Smooth muscle cell (in vitro differentiated cells): ENCODE data around the gene TCF23. TPM values are rescaled to one million over a fixed set of nuclear protein-coding genes. Genes with fewer than 3 reads are reported as not detected.

Experiments used
- DNase-seq: peaks from one replicate; lab custom pipeline; 2025; ENCODE audit not compliant: unreplicated experiment; lab: John Stamatoyannopoulos, UW
- H2AFZ ChIP-seq: fragments of 200-600 bp; sonication (generic); 2 replicates; pipeline ENCODE4 v1.6.0; 2016; ENCODE audit warnings: antibody characterized with exemption, low read depth, mild to moderate bottlenecking
- H3F3A ChIP-seq: fragments of 200-600 bp; sonication (generic); 2 replicates; pipeline ENCODE4 v1.6.0; 2017; ENCODE audit warnings: antibody characterized with exemption, low read depth
- H3K27ac ChIP-seq: fragments of 200-600 bp; sonication (generic); 2 replicates; pipeline ENCODE4 v1.5.1; 2016; ENCODE audit warnings: low read depth, mild to moderate bottlenecking
- H3K27me3 ChIP-seq: fragments of 200-600 bp; sonication (generic); 2 replicates; pipeline ENCODE4 v1.6.1; 2016; ENCODE audit warnings: low read depth, mild to moderate bottlenecking
- H3K36me3 ChIP-seq: fragments of 200-600 bp; sonication (generic); 2 replicates; pipeline ENCODE4 v1.5.1; 2016; ENCODE audit warnings: low read depth
- H3K4me1 ChIP-seq: fragments of 200-600 bp; sonication (generic); 2 replicates; pipeline ENCODE4 v1.5.1; 2016; ENCODE audit warnings: low read depth
- H3K4me2 ChIP-seq: fragments of 200-600 bp; sonication (generic); 2 replicates; pipeline ENCODE4 v1.6.0; 2016; ENCODE audit warnings: mild to moderate bottlenecking
- H3K4me3 ChIP-seq: fragments of 200-600 bp; sonication (generic); 2 replicates; pipeline ENCODE4 v1.5.1; 2016; ENCODE audit warnings: mild to moderate bottlenecking
- H3K79me2 ChIP-seq: fragments of 200-600 bp; sonication (generic); 2 replicates; pipeline ENCODE4 v1.6.0; 2016; ENCODE audit warnings: low read depth, mild to moderate bottlenecking
- H3K9ac ChIP-seq: fragments of 200-600 bp; sonication (generic); 2 replicates; pipeline ENCODE4 v1.6.0; 2016; ENCODE audit warnings: low read depth
- H3K9me3 ChIP-seq: fragments of 200-600 bp; sonication (generic); replicated peaks from 2 replicates; pipeline ENCODE4 v1.5.1; 2016; ENCODE audit warnings: low read depth
- H4K20me1 ChIP-seq: fragments of 200-600 bp; sonication (generic); 2 replicates; pipeline ENCODE4 v1.6.0; 2016; ENCODE audit warnings: low read depth
- CTCF ChIP-seq: fragments of 200-600 bp; sonication (generic); IDR thresholded peaks from 2 replicates; pipeline ENCODE4 v1.5.1; 2017; ENCODE audit warnings: borderline replicate concordance, mild to moderate bottlenecking, antibody characterized with exemption; ENCODE audit not compliant: insufficient read depth, poor library complexity, severe bottlenecking
- WGBS: methylation state at CpG from one replicate; pipeline ENCODE4 v1.1.7; 2016; ENCODE audit warnings: low lambda C conversion rate; 5-methylcytosine and 5-hydroxymethylcytosine counted together
- polyA plus RNA-seq: library from polyadenylated mRNA; unstranded; fragments of >200 nt; fragmentation: Nextera tagmentation; extraction: Ambion mirVana; gene quantifications from 2 replicates; pipeline ENCODE4 v1.2.1, GENCODE V29; 2016
- total RNA-seq: library from RNA; depleted of rRNA; stranded (reverse); fragments of >200 nt; gene quantifications from 2 replicates; pipeline ENCODE4 v1.2.3, GENCODE V29; 2014

Gene TCF23
- total and polyA plus RNA-seq, 2 experiments from 2014 or later, result not detected

GRCh38 chr2:27186613-27187345 is 38.0 kb downstream of the TCF23 start:
- H3K79me2 ChIP-seq, result no peaks in the 10 kb centered on the region
- H3K4me2 ChIP-seq, result no peak overlapping the region
- no peaks in the 10 kb centered on the region for H3K27me3 ChIP-seq
- H3K9ac ChIP-seq, result no peak overlapping the region
- H3K4me3 ChIP-seq, result no peak overlapping the region
- no peaks in the 10 kb centered on the region for H3K36me3 ChIP-seq
- H3K27ac ChIP-seq, result no peak overlapping the region
- peaks cover 5% of the 10 kb centered on the region for H3F3A ChIP-seq
- H3K9me3 ChIP-seq, result no peaks in the 10 kb centered on the region
- H3K4me1 ChIP-seq, result no peaks in the 10 kb centered on the region
- no peak overlapping the region for H2AFZ ChIP-seq
- 76% methylated on average over 6 of the region's 6 CpGs for WGBS
- TF ChIP-seq CTCF, result no peak
- no peak for DNase-seq
- H4K20me1 ChIP-seq, result no peaks in the 10 kb centered on the region

- Histone ChIP-seq H3K4me1 (no peaks in the 10 kb centered on the region), H3K27me3 (no peaks in the 10 kb centered on the region), H4K20me1 (no peaks in the 10 kb centered on the region), H2AFZ (no peak overlapping the region), H3K4me2 (no peak overlapping the region), H3K9ac (no peak overlapping the region), H3K4me3 (no peak overlapping the region), H3F3A (no peaks in the 10 kb centered on the region), H3K36me3 (no peaks in the 10 kb centered on the region), H3K79me2 (no peaks in the 10 kb centered on the region), H3K27ac (no peak overlapping the region), H3K9me3 (no peaks in the 10 kb centered on the region)
- no peak for TF ChIP-seq CTCF
- no peak for DNase-seq
- WGBS, result 89% methylated on average over 8 of the region's 8 CpGs
Observed at GRCh38 chr2:27189989-27190388, 41.2 kb downstream of the TCF23 start.

GRCh38 chr2:27191070-27191829 is 42.4 kb downstream of the TCF23 start:
- WGBS, result 56% methylated on average over 8 of the region's 8 CpGs

More at GRCh38 chr2:27191070-27191829, 42.4 kb downstream of the TCF23 start:
- no peak overlapping the region for H3K4me2 ChIP-seq
- H3K79me2 ChIP-seq, result no peaks in the 10 kb centered on the region
- H2AFZ ChIP-seq, result no peak overlapping the region
- no peaks in the 10 kb centered on the region for H3K9me3 ChIP-seq
- no peaks in the 10 kb centered on the region for H3K4me1 ChIP-seq
- DNase-seq, result no peak
- no peak overlapping the region for H3K9ac ChIP-seq
- peak; percentile 60 for TF ChIP-seq CTCF
- no peaks in the 10 kb centered on the region for H4K20me1 ChIP-seq
- H3K27ac ChIP-seq, result no peak overlapping the region
- no peaks in the 10 kb centered on the region for H3K36me3 ChIP-seq
- no peaks in the 10 kb centered on the region for H3K27me3 ChIP-seq
- H3F3A ChIP-seq, result no peaks in the 10 kb centered on the region
- H3K4me3 ChIP-seq, result no peak overlapping the region
